Measurements from ENCODE around the gene HLA-DMA.

DNA sequence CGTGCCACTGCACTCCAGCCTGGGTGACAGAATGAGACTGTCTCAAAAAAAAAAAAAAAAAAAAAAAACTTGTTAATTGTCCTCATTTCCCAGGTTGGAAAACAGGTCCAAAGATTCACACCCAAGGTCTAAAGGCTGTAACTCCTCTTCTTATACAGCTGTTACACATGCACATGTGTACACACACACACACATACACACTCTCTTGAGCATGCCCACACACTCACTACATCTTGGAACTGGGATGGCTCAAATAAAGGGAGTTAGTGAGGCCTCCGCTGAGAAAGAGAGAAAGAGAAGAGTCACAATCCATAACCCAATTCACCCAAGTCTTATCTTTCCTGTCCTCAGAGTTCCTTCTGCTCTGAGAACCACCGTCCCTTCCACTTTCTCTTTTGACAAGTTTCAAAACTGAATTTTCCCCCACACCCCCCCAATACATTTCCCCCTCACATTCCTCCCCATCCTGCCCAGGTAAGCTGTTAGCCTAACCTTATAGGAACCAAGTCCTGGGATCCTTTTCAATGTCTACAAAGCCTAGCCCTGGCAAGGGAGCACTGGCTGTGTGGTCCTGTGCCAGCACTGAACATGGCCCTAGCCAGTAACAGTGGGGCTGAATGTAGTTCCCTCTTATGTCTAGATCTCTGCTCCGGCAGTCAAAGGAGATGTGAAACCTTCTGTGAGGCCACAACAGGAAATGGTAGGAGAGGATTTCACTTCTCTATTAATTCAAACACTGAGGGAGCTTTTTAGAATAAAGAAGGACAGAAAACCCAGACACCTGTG lies 8.8 kb downstream of the HLA-DMA start:
- TF ChIP-seq, protein P1, sequence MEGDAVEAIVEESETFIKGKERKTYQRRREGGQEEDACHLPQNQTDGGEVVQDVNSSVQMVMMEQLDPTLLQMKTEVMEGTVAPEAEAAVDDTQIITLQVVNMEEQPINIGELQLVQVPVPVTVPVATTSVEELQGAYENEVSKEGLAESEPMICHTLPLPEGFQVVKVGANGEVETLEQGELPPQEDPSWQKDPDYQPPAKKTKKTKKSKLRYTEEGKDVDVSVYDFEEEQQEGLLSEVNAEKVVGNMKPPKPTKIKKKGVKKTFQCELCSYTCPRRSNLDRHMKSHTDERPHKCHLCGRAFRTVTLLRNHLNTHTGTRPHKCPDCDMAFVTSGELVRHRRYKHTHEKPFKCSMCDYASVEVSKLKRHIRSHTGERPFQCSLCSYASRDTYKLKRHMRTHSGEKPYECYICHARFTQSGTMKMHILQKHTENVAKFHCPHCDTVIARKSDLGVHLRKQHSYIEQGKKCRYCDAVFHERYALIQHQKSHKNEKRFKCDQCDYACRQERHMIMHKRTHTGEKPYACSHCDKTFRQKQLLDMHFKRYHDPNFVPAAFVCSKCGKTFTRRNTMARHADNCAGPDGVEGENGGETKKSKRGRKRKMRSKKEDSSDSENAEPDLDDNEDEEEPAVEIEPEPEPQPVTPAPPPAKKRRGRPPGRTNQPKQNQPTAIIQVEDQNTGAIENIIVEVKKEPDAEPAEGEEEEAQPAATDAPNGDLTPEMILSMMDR (conservative IDR thresholded peaks at IDR 0.05; ENCODE audit: low read depth, low read length) = no peak
- TF ChIP-seq EZH2 (IDR thresholded peaks at IDR 0.05; ENCODE audit: low read length, unreplicated experiment) = no peak
- TF ChIP-seq EZH2phosphoT487 (IDR thresholded peaks at IDR 0.05; ENCODE audit: borderline replicate concordance, low read length) = no peak

Measured in PC-3 (cell line).